ENCODE data around the gene SLC6A19. TPM values are rescaled to one million over a fixed set of nuclear protein-coding genes. Genes with fewer than 3 reads are reported as not detected.
"Not testable (repeated sequence)": the region's sequence is repeated elsewhere in the genome, so short reads cannot be mapped to it uniquely, and the experiment has no call there.

SLC6A19 gene
- total RNA-seq, 2 experiments from 2014 or later = not detected

DNA sequence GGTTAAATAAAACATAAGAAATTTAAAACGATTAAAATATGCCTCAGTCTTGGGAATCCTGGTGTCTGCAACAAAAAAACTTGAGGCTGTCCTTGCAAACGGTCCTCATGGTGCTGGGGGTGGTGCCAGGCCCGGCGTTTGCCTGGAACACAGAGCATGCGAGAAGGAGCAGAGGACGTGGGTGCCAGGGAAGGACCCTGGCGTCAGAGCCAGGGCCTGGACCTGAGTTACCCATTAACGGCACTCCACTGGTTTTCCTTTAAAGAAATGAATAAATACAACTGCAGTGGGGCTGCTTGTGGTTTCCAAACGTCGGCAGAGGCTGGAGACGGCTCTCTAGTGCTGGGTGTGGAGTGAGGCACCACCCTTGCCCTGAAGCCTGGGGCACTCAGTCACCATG, 23.7 kb downstream of the SLC6A19 start, which contains the start of gene SLC6A18:
Gene SLC6A18 (plus strand): TSS at position 301 of the 400 bp plus-strand sequence. CDS start 97 bp downstream, at position 398.
- Mint-ChIP-seq H3K27ac (no peak within 1 kb of the TSS), H3K9me3 (ENCODE audit: low read depth) (no peaks in the 10 kb centered on the region), H3K4me1 (peaks cover 5% of the 10 kb centered on the region), H3K4me3 (no peak within 1 kb of the TSS), H3K36me3 (ENCODE audit: low read depth) (no peaks in the 10 kb centered on the region), H3K27me3 (peaks cover 3% of the 10 kb centered on the region)
- no peak for DNase-seq
- ChIA-PET CTCF (no interaction called here), POLR2A (no interaction called here)
- no peak for ATAC-seq
- intact Hi-C loops (cut with DNase I, micrococcal nuclease) = no loop called here

DNA sequence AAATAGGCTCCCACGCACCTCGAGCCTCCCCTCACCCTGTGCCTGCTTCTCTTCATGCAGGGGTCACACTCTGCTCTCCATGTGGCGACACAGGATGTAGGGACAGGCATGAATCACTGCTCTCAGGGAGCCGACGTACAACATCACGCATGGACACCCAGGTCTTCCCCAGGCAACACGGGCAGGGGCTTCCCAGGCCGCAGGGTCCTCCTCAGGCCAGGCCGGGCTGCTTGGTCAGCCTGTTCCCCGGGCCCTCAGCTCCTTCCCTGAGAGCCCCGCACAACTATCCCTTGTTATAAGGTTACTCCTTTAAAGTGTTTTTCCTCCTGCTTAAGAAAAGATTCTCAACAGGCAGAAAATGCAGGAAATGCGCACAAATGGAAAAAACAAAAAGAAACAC, 24.8 kb downstream of the SLC6A19 start:
- ChIA-PET CTCF (no interaction called here), POLR2A (no interaction called here)
- intact Hi-C loops (cut with DNase I, micrococcal nuclease) = no loop called here
- Mint-ChIP-seq H3K27ac (no peak overlapping the region), H3K4me3 (no peak overlapping the region), H3K36me3 (ENCODE audit: low read depth) (no peaks in the 10 kb centered on the region), H3K27me3 (peaks cover 3% of the 10 kb centered on the region), H3K9me3 (ENCODE audit: low read depth) (no peaks in the 10 kb centered on the region), H3K4me1 (peaks cover 5% of the 10 kb centered on the region)
- ATAC-seq (no peak), DNase-seq (no peak)

- Mint-ChIP-seq H3K27ac (no peak overlapping the region), H3K9me3 (ENCODE audit: low read depth) (no peaks in the 10 kb centered on the region), H3K27me3 (peaks cover 3% of the 10 kb centered on the region), H3K4me3 (no peak overlapping the region), H3K4me1 (peaks cover 5% of the 10 kb centered on the region), H3K36me3 (ENCODE audit: low read depth) (no peaks in the 10 kb centered on the region)
- ChIA-PET POLR2A (no interaction called here), CTCF (no interaction called here)
- ATAC-seq = no peak
- DNase-seq = no peak
- intact Hi-C loops (cut with DNase I, micrococcal nuclease) = no loop called here
Measured at GRCh38 chr5:1226839-1227581, 25.6 kb downstream of the SLC6A19 start.

- no peak overlapping the region for H3K4me3 Mint-ChIP-seq
- DNase-seq (no peak), ATAC-seq (no peak)
- H3K27ac Mint-ChIP-seq = no peak overlapping the region
- H3K36me3 Mint-ChIP-seq (ENCODE audit: low read depth) = no peaks in the 10 kb centered on the region
- H3K9me3 Mint-ChIP-seq (ENCODE audit: low read depth) = no peaks in the 10 kb centered on the region
- CTCF ChIA-PET = no interaction called here
- H3K27me3 Mint-ChIP-seq = peaks cover 3% of the 10 kb centered on the region
- intact Hi-C loops (cut with DNase I, micrococcal nuclease) = no loop called here
- peaks cover 5% of the 10 kb centered on the region for H3K4me1 Mint-ChIP-seq
- POLR2A ChIA-PET = no interaction called here
Measured at GRCh38 chr5:1227667-1228066, 26.3 kb downstream of the SLC6A19 start.

DNA sequence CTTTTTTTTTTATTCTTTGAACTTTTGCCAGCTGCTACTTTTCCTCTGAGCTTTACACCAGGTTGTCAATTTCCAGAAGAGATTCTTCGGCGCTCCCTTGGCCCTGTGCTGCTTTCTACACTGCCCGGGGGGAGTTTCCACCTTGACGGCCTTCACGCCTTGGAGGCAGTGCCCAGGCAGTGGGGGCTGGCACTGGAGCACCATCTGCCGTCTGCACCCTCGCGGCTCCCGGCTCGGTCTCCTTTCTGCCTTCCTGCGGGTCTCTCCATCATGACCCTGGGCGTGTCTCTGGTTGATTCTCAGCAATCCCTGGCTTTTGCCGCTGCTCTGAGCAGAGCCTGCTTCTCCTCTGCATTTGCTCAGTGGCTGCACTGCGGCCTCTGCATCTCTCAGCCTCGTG, 26.7 kb downstream of the SLC6A19 start:
- DNase-seq (no peak), ATAC-seq (no peak)
- intact Hi-C loops (cut with DNase I, micrococcal nuclease) = no loop called here
- Mint-ChIP-seq H3K36me3 (ENCODE audit: low read depth) (no peaks in the 10 kb centered on the region), H3K4me3 (no peak overlapping the region), H3K27ac (no peak overlapping the region), H3K9me3 (ENCODE audit: low read depth) (no peaks in the 10 kb centered on the region), H3K27me3 (peaks cover 3% of the 10 kb centered on the region), H3K4me1 (peaks cover 5% of the 10 kb centered on the region)
- ChIA-PET CTCF (no interaction called here), POLR2A (no interaction called here)

DNA sequence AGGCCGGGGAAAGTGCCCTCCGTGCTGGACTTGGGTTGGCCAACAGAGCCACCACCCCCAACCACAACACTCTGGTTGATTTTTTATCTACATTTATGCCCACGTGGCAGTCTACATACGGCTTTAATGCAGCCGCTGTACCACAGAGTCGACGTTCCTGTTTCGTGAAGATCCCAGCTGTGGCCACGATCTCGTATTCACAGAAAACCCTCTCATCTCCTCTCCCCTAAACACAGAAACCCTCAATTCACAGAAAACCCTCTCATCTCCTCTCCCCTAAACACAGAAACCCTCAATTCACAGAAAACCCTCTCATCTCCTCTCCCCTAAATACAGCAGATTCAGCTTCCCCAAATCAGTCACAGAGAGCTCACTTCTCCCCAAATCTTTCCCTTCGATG, 27.6 kb downstream of the SLC6A19 start:
- CTCF ChIA-PET; intact Hi-C loops (cut with DNase I, micrococcal nuclease); H3K9me3 Mint-ChIP-seq (ENCODE audit: low read depth); DNase-seq; H3K27me3 Mint-ChIP-seq; POLR2A ChIA-PET; H3K4me1 Mint-ChIP-seq; H3K36me3 Mint-ChIP-seq (ENCODE audit: low read depth); H3K4me3 Mint-ChIP-seq; H3K27ac Mint-ChIP-seq; ATAC-seq: not testable (repeated sequence)

- intact Hi-C loops (cut with DNase I, micrococcal nuclease) = no loop called here
- ATAC-seq = no peak
Measured at GRCh38 chr5:1229822-1230221, 28.4 kb downstream of the SLC6A19 start.

GRCh38 chr5:1230551-1230950, 29.2 kb downstream of the SLC6A19 start:
- Mint-ChIP-seq H3K27ac (no peak overlapping the region), H3K9me3 (ENCODE audit: low read depth) (peaks cover 1% of the 10 kb centered on the region), H3K4me1 (peaks cover 5% of the 10 kb centered on the region), H3K4me3 (no peak overlapping the region), H3K27me3 (peaks cover 3% of the 10 kb centered on the region), H3K36me3 (ENCODE audit: low read depth) (no peaks in the 10 kb centered on the region)
- ATAC-seq = no peak
- ChIA-PET CTCF (interaction anchor here (0.7 kb wide), 1 partner anchor 22 kb away, joined by 3 read pairs; no protein-coding TSS in a partner anchor), POLR2A (no interaction called here)
- no peak for DNase-seq
- intact Hi-C loops (cut with DNase I, micrococcal nuclease) = no loop called here

More at GRCh38 chr5:1229822-1230221, 28.4 kb downstream of the SLC6A19 start:
- ChIA-PET POLR2A (no interaction called here), CTCF (no interaction called here)
- Mint-ChIP-seq H3K36me3 (ENCODE audit: low read depth) (no peaks in the 10 kb centered on the region), H3K27ac (no peak overlapping the region), H3K27me3 (peaks cover 3% of the 10 kb centered on the region), H3K4me3 (no peak overlapping the region), H3K4me1 (peaks cover 5% of the 10 kb centered on the region), H3K9me3 (ENCODE audit: low read depth) (no peaks in the 10 kb centered on the region)
- no peak for DNase-seq

- Mint-ChIP-seq H3K9me3 (ENCODE audit: low read depth) (peaks cover 10% of the 10 kb centered on the region), H3K36me3 (ENCODE audit: low read depth) (no peaks in the 10 kb centered on the region), H3K4me1 (peaks cover 5% of the 10 kb centered on the region), H3K27ac (no peak overlapping the region), H3K27me3 (peaks cover 3% of the 10 kb centered on the region), H3K4me3 (no peak overlapping the region)
- no peak for DNase-seq
- intact Hi-C loops (cut with DNase I, micrococcal nuclease) = no loop called here
- no peak for ATAC-seq
- POLR2A ChIA-PET = no interaction called here
- CTCF ChIA-PET = interaction anchor here (0.7 kb wide), 1 partner anchor 23 kb away, joined by 3 read pairs; no protein-coding TSS in a partner anchor
Measured at GRCh38 chr5:1231354-1231905, 30.0 kb downstream of the SLC6A19 start.

- H3K27ac Mint-ChIP-seq = no peak overlapping the region
- intact Hi-C loops (cut with DNase I, micrococcal nuclease) = no loop called here
- H3K9me3 Mint-ChIP-seq (ENCODE audit: low read depth) = peaks cover 11% of the 10 kb centered on the region
- peaks cover 3% of the 10 kb centered on the region for H3K27me3 Mint-ChIP-seq
- POLR2A ChIA-PET = no interaction called here
- H3K36me3 Mint-ChIP-seq (ENCODE audit: low read depth) = no peaks in the 10 kb centered on the region
- no peak for DNase-seq
- CTCF ChIA-PET = no interaction called here
- peaks cover 5% of the 10 kb centered on the region for H3K4me1 Mint-ChIP-seq
- no peak overlapping the region for H3K4me3 Mint-ChIP-seq
- no peak for ATAC-seq
Measured at GRCh38 chr5:1232780-1233179, 31.4 kb downstream of the SLC6A19 start.

DNA sequence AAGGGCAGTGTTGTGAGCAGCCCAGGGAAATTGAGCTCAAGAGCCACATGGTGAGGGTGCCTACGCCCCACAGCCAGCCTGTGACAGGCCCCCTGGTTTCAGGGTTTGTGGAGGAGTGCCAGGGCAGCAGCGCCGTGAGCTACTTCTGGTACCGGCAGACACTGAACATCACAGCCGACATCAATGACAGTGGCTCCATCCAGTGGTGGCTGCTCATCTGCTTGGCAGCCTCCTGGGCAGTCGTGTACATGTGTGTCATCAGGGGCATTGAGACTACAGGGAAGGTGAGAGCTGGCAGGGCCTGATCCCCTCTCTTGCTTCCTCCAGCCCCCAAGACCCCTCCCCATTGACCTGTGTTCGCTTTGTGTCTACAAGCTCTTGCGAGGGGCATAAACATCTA, 34.0 kb downstream of the SLC6A19 start:
- no peaks in the 10 kb centered on the region for H3K4me1 Mint-ChIP-seq
- H3K9me3 Mint-ChIP-seq (ENCODE audit: low read depth) = peaks cover 11% of the 10 kb centered on the region
- no peak for DNase-seq
- no peak for ATAC-seq
- ChIA-PET POLR2A (no interaction called here), CTCF (no interaction called here)
- no peaks in the 10 kb centered on the region for H3K27me3 Mint-ChIP-seq
- intact Hi-C loops (cut with DNase I, micrococcal nuclease) = no loop called here
- H3K36me3 Mint-ChIP-seq (ENCODE audit: low read depth) = no peaks in the 10 kb centered on the region
- no peak overlapping the region for H3K4me3 Mint-ChIP-seq
- H3K27ac Mint-ChIP-seq = no peak overlapping the region

GRCh38 chr5:1235838-1236237, 34.4 kb downstream of the SLC6A19 start:
- ATAC-seq (no peak), DNase-seq (no peak)
- intact Hi-C loops (cut with DNase I, micrococcal nuclease) = no loop called here
- ChIA-PET POLR2A (no interaction called here), CTCF (interaction anchor here (0.7 kb wide), 1 partner anchor 462 kb away, joined by 3 read pairs; no protein-coding TSS in a partner anchor)
- Mint-ChIP-seq H3K27ac (no peak overlapping the region), H3K4me1 (no peaks in the 10 kb centered on the region), H3K4me3 (no peak overlapping the region), H3K36me3 (ENCODE audit: low read depth) (no peaks in the 10 kb centered on the region), H3K9me3 (ENCODE audit: low read depth) (peaks cover 11% of the 10 kb centered on the region), H3K27me3 (no peaks in the 10 kb centered on the region)

Measured in activated CD4-positive, alpha-beta T cell treated with anti-CD3 and anti-CD28 coated beads for 36 hours (primary cell).